C4-2B (cell line): ENCODE data around the gene BRD9.

ENCODE experiments used
- CTCF ChIP-seq: fragments of 450-650 bp; conservative IDR thresholded peaks from 2 replicates; pipeline ENCODE4 v1.5.1; 2017; ENCODE audit warnings: mild to moderate bottlenecking
- ZFX ChIP-seq: fragments of 450-650 bp; IDR thresholded peaks from 2 replicates; pipeline ENCODE4 v1.6.1; 2017

- TF ChIP-seq CTCF (no peak), ZFX (no peak)
Measured at GRCh38 chr5:903756-904096, 11.1 kb upstream of the BRD9 start.
